AG04449 (cell line): ENCODE measurements around the gene GALNTL6.
"Not testable (repeated sequence)": the region's sequence is repeated elsewhere in the genome, so short reads cannot be mapped to it uniquely, and the experiment has no call there.

Source experiments
- CTCF ChIA-PET: fragments of 350-600 bp; formaldehyde crosslinking; extraction: SDS; loops from one replicate; lab custom pipeline; 2021; ENCODE audit warnings: antibody characterized with exemption; lab: Yijun Ruan, JAX
- POLR2A ChIA-PET: fragments of 400-600, 350-600 bp; formaldehyde crosslinking; extraction: SDS; loops from one replicate; lab custom pipeline; 2020; ENCODE audit warnings: antibody characterized with exemption, inconsistent platforms; lab: Yijun Ruan, JAX
- DNase-seq: peaks from one replicate; pipeline ENCODE4 v3.0.0-alpha.2; 2010; ENCODE audit warnings: low read depth, low spot score
- H3K4me3 ChIP-seq: 2 replicates; pipeline ENCODE4 v1.5.1; 2011; ENCODE audit warnings: low read depth, mild to moderate bottlenecking, control low read depth, low read length
- CTCF ChIP-seq: IDR thresholded peaks from one replicate; pipeline ENCODE4 v1.5.1; 2011; ENCODE audit warnings: mild to moderate bottlenecking, moderate library complexity, low read length, control low read depth, inconsistent platforms; ENCODE audit not compliant: insufficient read depth; ENCODE audit errors: missing control alignments

GALNTL6 gene

DNA sequence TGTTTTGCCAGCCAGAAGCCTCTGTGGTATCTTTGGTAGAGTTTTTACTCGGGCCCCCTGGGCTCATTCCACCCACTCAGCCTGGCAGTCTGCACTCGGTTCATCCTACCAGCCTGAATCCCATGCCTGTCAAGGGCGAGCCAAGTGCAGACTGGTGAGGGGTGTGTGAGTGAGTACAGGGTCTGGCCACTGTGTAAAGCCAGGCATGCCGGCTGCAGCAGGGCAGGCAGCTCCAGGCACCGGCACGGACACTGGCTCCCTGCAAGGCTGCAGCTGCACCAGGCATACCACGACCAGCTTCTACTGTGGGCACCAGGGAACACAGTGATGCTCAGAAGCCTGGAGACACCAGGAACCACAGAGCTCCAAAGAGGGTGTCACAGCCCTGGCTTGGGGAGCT, 1161.4 kb downstream of the GALNTL6 start:
- no peak for TF ChIP-seq CTCF
- no peak for DNase-seq
- CTCF ChIA-PET = no interaction called here
- POLR2A ChIA-PET = no interaction called here
- H3K4me3 ChIP-seq = no peak overlapping the region

DNA sequence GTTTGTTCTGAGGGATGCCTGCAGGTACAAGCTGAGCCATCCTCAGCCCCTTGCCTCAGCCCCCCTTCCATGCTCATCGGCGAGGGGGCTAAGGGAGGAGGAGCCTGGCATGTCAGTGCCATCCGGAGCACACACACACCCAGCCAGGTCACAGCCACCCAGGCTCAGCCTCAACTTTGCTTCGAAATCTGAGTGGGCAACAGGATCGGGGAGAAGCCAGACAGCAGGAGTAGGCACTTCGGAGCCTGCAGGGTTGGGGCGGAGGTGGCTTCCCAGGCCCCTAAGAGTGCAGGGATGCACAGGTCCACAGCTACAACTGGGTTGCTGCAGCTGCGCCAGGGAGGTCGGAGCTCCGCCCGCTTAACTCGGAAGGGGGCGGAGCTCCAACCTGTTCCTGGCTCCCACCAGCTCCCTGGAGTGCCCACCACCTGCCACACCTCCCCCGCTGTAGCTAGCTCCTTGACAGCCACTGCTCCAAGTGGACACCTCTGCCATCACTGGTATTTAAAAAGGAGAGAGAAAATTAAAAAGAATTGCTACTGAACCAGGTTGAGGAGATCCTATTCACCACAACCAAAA, 1162.5 kb downstream of the GALNTL6 start:
- no peak for DNase-seq
- ChIA-PET POLR2A (no interaction called here), CTCF (interaction anchor here (0.7 kb wide), 1 partner anchor 38 kb away, joined by 3 read pairs; no protein-coding TSS in a partner anchor)
- no peak overlapping the region for H3K4me3 ChIP-seq
- no peak for TF ChIP-seq CTCF

GRCh38 chr4:172977491-172978041, 1164.4 kb downstream of the GALNTL6 start:
- POLR2A ChIA-PET, CTCF ChIA-PET, H3K4me3 ChIP-seq, DNase-seq: not testable (repeated sequence)

- no peak for DNase-seq
- TF ChIP-seq CTCF = no peak
Measured at GRCh38 chr4:172978848-172979247, 1165.6 kb downstream of the GALNTL6 start.

GRCh38 chr4:172979332-172979731, 1166.1 kb downstream of the GALNTL6 start:
- DNase-seq = no peak
- POLR2A ChIA-PET = no interaction called here
- no peak overlapping the region for H3K4me3 ChIP-seq
- no peak for TF ChIP-seq CTCF
- CTCF ChIA-PET = interaction anchor here (1.3 kb wide), 1 partner anchor 278 kb away, joined by 4 read pairs; no protein-coding TSS in a partner anchor

More at GRCh38 chr4:172978848-172979247, 1165.6 kb downstream of the GALNTL6 start:
- POLR2A ChIA-PET = no interaction called here
- no peak overlapping the region for H3K4me3 ChIP-seq
- CTCF ChIA-PET = interaction anchor here (1.3 kb wide), 1 partner anchor 279 kb away, joined by 4 read pairs; no protein-coding TSS in a partner anchor

DNA sequence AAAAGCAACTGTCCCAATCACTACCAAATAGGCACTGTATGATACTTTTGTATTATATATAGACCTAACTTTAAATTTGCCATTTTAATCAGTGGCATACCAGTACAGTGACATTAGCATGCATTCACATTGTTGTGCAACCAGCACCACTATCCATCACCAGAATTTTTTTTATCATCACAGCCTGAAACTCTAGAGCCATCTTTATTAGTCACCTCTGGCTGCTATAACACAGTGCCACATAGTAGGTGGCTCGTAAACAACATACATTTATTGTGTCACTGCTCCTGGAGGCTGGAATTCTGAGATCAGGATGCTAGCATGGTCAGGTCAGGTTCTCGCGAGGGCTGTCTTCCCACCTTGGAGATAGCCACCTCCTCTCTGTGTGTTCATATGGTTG, 1167.0 kb downstream of the GALNTL6 start:
- CTCF ChIA-PET = no interaction called here
- no peak for DNase-seq
- TF ChIP-seq CTCF = no peak
- H3K4me3 ChIP-seq = no peak overlapping the region
- POLR2A ChIA-PET = no interaction called here
